Endothelial cell of umbilical vein (primary cell): ENCODE results near the gene EFNA5. TPM values are rescaled to one million over a fixed set of nuclear protein-coding genes. Genes with fewer than 3 reads are reported as not detected.

Experiments
- BruUV-seq: library from RNA; stranded (reverse); fragments of 400-500 nt; replicated peaks from 2 replicates; lab custom pipeline; 2021; lab: Mats Ljungman, UMichigan
- CTCF ChIA-PET: fragments of 300-600, 350-600 bp; sonication (Branson Sonifier 250); formaldehyde crosslinking; loops from one replicate; lab custom pipeline; 2021; ENCODE audit warnings: antibody characterized with exemption, inconsistent platforms; lab: Charles Lee
- POLR2A ChIA-PET: fragments of 300-600, 350-600 bp; sonication (Branson Sonifier 250); formaldehyde crosslinking; loops from one replicate; lab custom pipeline; 2021; ENCODE audit warnings: antibody characterized with exemption, inconsistent platforms; lab: Charles Lee
- DNase-seq: peaks from one replicate; pipeline ENCODE4 v3.0.0-alpha.2; 2011; ENCODE audit warnings: low read depth, low spot score
- FAIRE-seq: peaks from 2 replicates; lab custom pipeline; 2011; peaks lifted over from hg19 to GRCh38; lab: Jason Lieb, UNC
- H2AFZ ChIP-seq: 2 replicates; pipeline ENCODE4 v1.6.0; 2012; ENCODE audit warnings: low read depth, low read length, control low read depth, inconsistent platforms
- H3K27ac ChIP-seq: 2 replicates; pipeline ENCODE4 v1.5.1; 2011; ENCODE audit warnings: low read depth, mild to moderate bottlenecking, control low read depth, low read length, moderate library complexity; ENCODE audit not compliant: insufficient read depth
- H3K27me3 ChIP-seq, 2 experiments: 2 replicates each; pipeline versions ENCODE4 v1.6.0 to v1.6.1; 2011; ENCODE audit warnings: low read length in 2 of 2, mixed read lengths in 1 of 2; ENCODE audit not compliant: control insufficient read depth in 2 of 2, insufficient read depth in 2 of 2
- H3K36me3 ChIP-seq, 2 experiments: 2 replicates in 1 of 2; 3 replicates in 1 of 2; pipeline ENCODE4 v1.5.1; 2011; ENCODE audit warnings: low read length in 2 of 2, mild to moderate bottlenecking in 1 of 2, moderate library complexity in 1 of 2; ENCODE audit not compliant: control insufficient read depth in 2 of 2, insufficient read depth in 2 of 2; ENCODE audit errors: extremely low read depth in 1 of 2
- H3K4me1 ChIP-seq: 3 replicates; pipeline ENCODE4 v1.5.1; 2011; ENCODE audit warnings: mild to moderate bottlenecking, low read length; ENCODE audit not compliant: control insufficient read depth, insufficient read depth; ENCODE audit errors: extremely low read depth
- H3K4me2 ChIP-seq: 2 replicates; pipeline ENCODE4 v1.6.1; 2011; ENCODE audit warnings: low read length, control low read depth, mixed read lengths; ENCODE audit not compliant: insufficient read depth
- H3K4me3 ChIP-seq, 3 experiments: fragments of 200-600 bp in 1 of 3; sonication (generic), shearing (Covaris generic) in 1 of 3; replicated peaks in 1 of 3; 2 replicates each; pipeline ENCODE4 v1.5.1; 2011 to 2016; ENCODE audit warnings: control low read depth in 3 of 3, low read length in 3 of 3, mild to moderate bottlenecking in 2 of 3, inconsistent platforms in 1 of 3, low read depth in 1 of 3, moderate library complexity in 1 of 3; ENCODE audit not compliant: insufficient read depth in 1 of 3
- H3K79me2 ChIP-seq: 2 replicates; pipeline ENCODE4 v1.6.0; 2012; ENCODE audit warnings: low read length, inconsistent platforms; ENCODE audit not compliant: control insufficient read depth, insufficient read depth
- H3K9ac ChIP-seq: replicated peaks from 2 replicates; pipeline ENCODE3; 2011; ENCODE audit warnings: low read length, control low read depth; ENCODE audit not compliant: insufficient read depth; ENCODE audit errors: extremely low read depth
- H3K9me1 ChIP-seq: replicated peaks from 3 replicates; pipeline ENCODE4 v1.6.0; 2011; ENCODE audit warnings: mild to moderate bottlenecking, low read length; ENCODE audit not compliant: control insufficient read depth, insufficient read depth; ENCODE audit errors: extremely low read depth
- H3K9me3 ChIP-seq: replicated peaks from 2 replicates; pipeline ENCODE4 v1.5.1; 2012; ENCODE audit warnings: low read length, inconsistent platforms; ENCODE audit not compliant: control insufficient read depth, insufficient read depth
- H4K20me1 ChIP-seq: replicated peaks from 2 replicates; pipeline ENCODE3; 2011; ENCODE audit warnings: mild to moderate bottlenecking, low read length; ENCODE audit not compliant: control insufficient read depth, insufficient read depth; ENCODE audit errors: extremely low read depth
- CTCF ChIP-seq, 2 donors: IDR thresholded peaks; 1 replicate in 1 of 2; 2 replicates in 1 of 2; pipeline ENCODE4 v1.5.1; 2011; ENCODE audit warnings: low read length in 2 of 2, mild to moderate bottlenecking in 2 of 2, moderate library complexity in 2 of 2, control low read depth in 1 of 2, inconsistent platforms in 1 of 2, low read depth in 1 of 2; ENCODE audit not compliant: insufficient read depth in 1 of 2; ENCODE audit errors: extremely low read depth in 1 of 2
- EZH2 ChIP-seq: IDR thresholded peaks from 2 replicates; pipeline ENCODE4 v1.6.1; 2012; ENCODE audit warnings: borderline replicate concordance, low read depth, mild to moderate bottlenecking, moderate library complexity, low read length, inconsistent platforms; ENCODE audit not compliant: severe bottlenecking
- FOS ChIP-seq: IDR thresholded peaks from 2 replicates; pipeline ENCODE4 v1.6.1; 2011; ENCODE audit warnings: mild to moderate bottlenecking, low read length, moderate library complexity, borderline replicate concordance; ENCODE audit not compliant: insufficient read depth
- GATA2 ChIP-seq: IDR thresholded peaks from 2 replicates; pipeline ENCODE4 v1.7.0; 2011; ENCODE audit warnings: low read depth, mild to moderate bottlenecking, moderate library complexity, mixed read lengths, low read length; ENCODE audit not compliant: insufficient read length, insufficient read depth
- JUN ChIP-seq: IDR thresholded peaks from 2 replicates; pipeline ENCODE4 v1.6.1; 2011; ENCODE audit warnings: borderline replicate concordance, low read depth; ENCODE audit not compliant: insufficient read length, insufficient read depth
- MAX ChIP-seq: IDR thresholded peaks from 2 replicates; pipeline ENCODE4 v1.6.1; 2011; ENCODE audit not compliant: insufficient read depth, insufficient read length
- MYC ChIP-seq: IDR thresholded peaks from one replicate; pipeline ENCODE4 v1.6.1; 2011; ENCODE audit warnings: mild to moderate bottlenecking, low read depth, low read length
- POLR2A ChIP-seq: IDR thresholded peaks from 2 replicates; pipeline ENCODE4 v1.6.1; 2012; ENCODE audit warnings: low read depth, mild to moderate bottlenecking, control low read depth, low read length
- POLR2AphosphoS5 ChIP-seq: IDR thresholded peaks from 2 replicates; pipeline ENCODE4 v1.6.1; 2012; ENCODE audit warnings: low read depth, mild to moderate bottlenecking, control low read depth, low read length, moderate library complexity; ENCODE audit not compliant: insufficient read depth
- dilution Hi-C: fragments of 300-500 bp; cut with MboI; formaldehyde crosslinking; loops from one replicate; pipeline ENCODE4 v1.15.0; 2019; ENCODE audit warnings: low sequenced_read_pairs; ENCODE audit not compliant: extremely low pct_ligation_motif_present
- intact Hi-C: fragments of 100-400 bp; cut with micrococcal nuclease; formaldehyde crosslinking; loops from one replicate; pipeline ENCODE4 v1.10.0; 2022
- polyA plus RNA-seq, 4 experiments: library from polyadenylated mRNA; depleted of rRNA in 3 of 4; stranded (reverse) in 3 of 4; unstranded in 1 of 4; fragments of >200 nt; gene quantifications; 2 replicates each; pipeline versions ENCODE4 v1.2.1 to v1.2.3, GENCODE V29; 2011 to 2012; ENCODE audit warnings: missing spikeins in 1 of 4
- total RNA-seq: library from RNA; stranded (reverse); gene quantifications from 2 replicates; pipeline ENCODE4 v1.2.3, GENCODE V29; 2021

The EFNA5 gene
- total and polyA plus RNA-seq, 2 donors (not counting 3 experiments of a cell fraction or from before 2014, with no cell fraction given) = 13.6 to 22.1 TPM

GRCh38 chr5:107621089-107621488 is 49.6 kb downstream of the EFNA5 start:
- intact Hi-C loops (no loop called here), dilution Hi-C loops (no loop called here)
- BruUV-seq = no TSS peak
- Histone ChIP-seq H3K36me3 (no peaks in the 10 kb centered on the region), H3K4me3 (no peak overlapping the region), H2AFZ (no peak overlapping the region), H3K9me1 (no peaks in the 10 kb centered on the region), H3K27ac (no peak overlapping the region), H3K9ac (no peak overlapping the region), H3K4me2 (no peak overlapping the region), H3K27me3 (no peaks in the 10 kb centered on the region), H3K4me1 (no peaks in the 10 kb centered on the region), H3K79me2 (peaks cover 2% of the 10 kb centered on the region), H3K9me3 (no peaks in the 10 kb centered on the region), H4K20me1 (no peaks in the 10 kb centered on the region)
- FAIRE-seq (no peak), DNase-seq (no peak)
- POLR2A ChIA-PET = no interaction called here
- no peak for TF ChIP-seq POLR2A
- no peak for TF ChIP-seq FOS
- no peak for TF ChIP-seq EZH2
- TF ChIP-seq POLR2AphosphoS5 = no peak
- no peak for TF ChIP-seq GATA2
- no peak for TF ChIP-seq CTCF (IDR thresholded peaks at IDR 0.05; ENCODE audit: extremely low read depth in 1 of 2, insufficient read depth in 1 of 2, low read depth in 1 of 2, low read length in 2 of 2)
- no peak for TF ChIP-seq JUN
- no peak for TF ChIP-seq MAX
- no peak for TF ChIP-seq MYC
- CTCF ChIA-PET = no interaction called here
